Calu3 (cell line): ENCODE data around the gene ARL3. TPM values are rescaled to one million over a fixed set of nuclear protein-coding genes. Genes with fewer than 3 reads are reported as not detected.
"Not testable (repeated sequence)": the region's sequence is repeated elsewhere in the genome, so short reads cannot be mapped to it uniquely, and the experiment has no call there.

Experiments
- BruUV-seq: library from RNA; stranded (reverse); fragments of 400-500 nt; replicated peaks from 2 replicates; lab custom pipeline; 2021; lab: Mats Ljungman, UMichigan
- CTCF ChIA-PET: fragments of 300-600 bp; sonication (Branson Sonifier 250); formaldehyde crosslinking; loops from one replicate; lab custom pipeline; 2022; ENCODE audit warnings: antibody characterized with exemption; lab: Charles Lee
- DNase-seq: peaks from one replicate; pipeline ENCODE4 v3.0.0; 2022
- H3K27ac Mint-ChIP-seq: one replicate; pipeline ENCODE4 v1.8.0; 2022; ENCODE audit warnings: mixed read lengths; ENCODE audit not compliant: unreplicated experiment
- H3K27me3 Mint-ChIP-seq: one replicate; pipeline ENCODE4 v1.8.0; 2022; ENCODE audit warnings: mixed read lengths; ENCODE audit not compliant: unreplicated experiment
- H3K36me3 Mint-ChIP-seq: one replicate; pipeline ENCODE4 v1.8.0; 2022; ENCODE audit warnings: mild to moderate bottlenecking, moderate library complexity, mixed read lengths; ENCODE audit not compliant: insufficient read depth, unreplicated experiment
- H3K4me1 Mint-ChIP-seq: one replicate; pipeline ENCODE4 v1.8.0; 2022; ENCODE audit warnings: mild to moderate bottlenecking, low read depth, mixed read lengths; ENCODE audit not compliant: unreplicated experiment
- H3K4me3 Mint-ChIP-seq: one replicate; pipeline ENCODE4 v1.8.0; 2022; ENCODE audit warnings: mild to moderate bottlenecking, low read depth, moderate library complexity, mixed read lengths; ENCODE audit not compliant: unreplicated experiment
- H3K9me3 Mint-ChIP-seq: one replicate; pipeline ENCODE4 v1.8.0; 2022; ENCODE audit warnings: low read depth, mixed read lengths; ENCODE audit not compliant: unreplicated experiment
- intact Hi-C: fragments of 100-400 bp; cut with micrococcal nuclease; formaldehyde crosslinking; loops from one replicate; pipeline ENCODE4 v1.10.0; 2022; ENCODE audit not compliant: unreplicated experiment
- total RNA-seq: library from RNA; stranded (reverse); gene quantifications from 2 replicates; pipeline ENCODE4 v1.2.3, GENCODE V29; 2022
- TF ChIP-seq, protein P1 (sequence below): fragments of 200-600 bp; IDR thresholded peaks from one replicate; pipeline ENCODE4 v1.8.0; 2022; ENCODE audit warnings: antibody characterized with exemption; ENCODE audit not compliant: unreplicated experiment

ARL3 gene
- total RNA-seq, 1 experiment from 2014 or later, result 5.6 TPM

DNA sequence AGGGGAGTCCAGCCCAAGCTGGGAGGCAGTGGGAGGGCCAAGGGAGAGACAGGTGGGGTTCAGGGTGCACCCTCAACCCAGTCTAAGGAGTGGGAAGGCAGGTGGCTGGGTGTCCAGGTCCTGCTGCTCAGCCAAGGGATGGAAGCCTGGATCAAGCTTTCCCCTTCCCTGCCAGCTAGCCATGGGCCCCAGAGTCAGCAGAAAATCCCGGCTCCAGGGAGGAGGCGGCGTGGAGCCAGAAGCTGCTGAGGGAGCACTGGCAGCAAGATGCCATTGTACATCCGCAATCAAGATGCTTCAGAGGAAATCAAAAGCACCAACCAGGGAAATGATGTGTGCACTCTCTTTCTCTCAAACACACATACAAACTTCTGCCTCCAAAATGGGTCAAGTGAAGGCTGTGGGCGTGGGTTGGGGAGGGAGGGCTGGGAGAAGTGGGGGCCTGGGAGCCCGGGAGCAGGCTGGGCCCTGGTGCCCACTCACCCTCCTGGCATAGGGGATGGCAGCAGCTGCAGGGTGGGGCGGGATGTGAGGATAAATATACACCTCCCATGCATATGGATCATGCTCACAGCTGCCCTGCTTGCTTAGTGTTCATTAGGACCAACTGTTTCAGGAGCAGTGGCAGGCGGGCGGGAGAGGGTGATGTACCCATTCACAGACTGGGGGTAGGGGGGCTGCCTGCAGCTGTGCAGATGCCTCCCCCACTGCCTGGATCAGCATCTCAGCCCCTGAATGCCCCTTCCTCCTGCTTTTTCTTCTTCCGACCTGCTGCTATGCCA, 45.7 kb downstream of the ARL3 start:
- intact Hi-C loops, result no loop called here
- TF ChIP-seq, protein P1, sequence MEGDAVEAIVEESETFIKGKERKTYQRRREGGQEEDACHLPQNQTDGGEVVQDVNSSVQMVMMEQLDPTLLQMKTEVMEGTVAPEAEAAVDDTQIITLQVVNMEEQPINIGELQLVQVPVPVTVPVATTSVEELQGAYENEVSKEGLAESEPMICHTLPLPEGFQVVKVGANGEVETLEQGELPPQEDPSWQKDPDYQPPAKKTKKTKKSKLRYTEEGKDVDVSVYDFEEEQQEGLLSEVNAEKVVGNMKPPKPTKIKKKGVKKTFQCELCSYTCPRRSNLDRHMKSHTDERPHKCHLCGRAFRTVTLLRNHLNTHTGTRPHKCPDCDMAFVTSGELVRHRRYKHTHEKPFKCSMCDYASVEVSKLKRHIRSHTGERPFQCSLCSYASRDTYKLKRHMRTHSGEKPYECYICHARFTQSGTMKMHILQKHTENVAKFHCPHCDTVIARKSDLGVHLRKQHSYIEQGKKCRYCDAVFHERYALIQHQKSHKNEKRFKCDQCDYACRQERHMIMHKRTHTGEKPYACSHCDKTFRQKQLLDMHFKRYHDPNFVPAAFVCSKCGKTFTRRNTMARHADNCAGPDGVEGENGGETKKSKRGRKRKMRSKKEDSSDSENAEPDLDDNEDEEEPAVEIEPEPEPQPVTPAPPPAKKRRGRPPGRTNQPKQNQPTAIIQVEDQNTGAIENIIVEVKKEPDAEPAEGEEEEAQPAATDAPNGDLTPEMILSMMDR, result no peak
- Mint-ChIP-seq H3K4me3 (no peak overlapping the region), H3K27ac (no peak overlapping the region), H3K27me3 (peaks cover 4% of the 10 kb centered on the region), H3K9me3 (no peaks in the 10 kb centered on the region), H3K36me3 (no peaks in the 10 kb centered on the region), H3K4me1 (peaks cover 2% of the 10 kb centered on the region)
- BruUV-seq, result no TSS peak
- no peak for DNase-seq
- CTCF ChIA-PET, result interaction anchor here (0.6 to 1.3 kb wide), 2 partner anchors 10 to 18 kb away, joined by 3 to 4 read pairs; no protein-coding TSS in a partner anchor

DNA sequence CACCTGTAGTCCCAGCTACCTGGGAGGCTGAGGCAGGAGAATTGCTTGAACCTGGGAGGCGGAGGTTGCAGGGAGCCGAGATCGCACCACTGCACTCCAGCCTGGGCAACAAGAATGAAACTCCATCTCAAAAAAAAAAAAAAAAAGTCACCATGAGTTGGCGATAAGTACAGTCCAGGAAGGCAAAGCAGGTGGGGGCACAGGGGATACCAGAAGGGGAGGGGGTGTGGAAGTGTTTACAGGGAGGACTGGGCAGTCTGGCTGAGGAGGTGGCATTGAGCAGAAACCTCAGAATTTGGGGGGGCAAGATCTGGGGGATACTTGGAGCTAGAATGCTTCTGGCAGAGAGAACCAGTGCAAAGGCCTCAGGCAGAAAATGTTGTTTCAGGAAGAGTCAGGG, 46.8 kb downstream of the ARL3 start:
- BruUV-seq, H3K4me3 Mint-ChIP-seq: not testable (repeated sequence)

DNA sequence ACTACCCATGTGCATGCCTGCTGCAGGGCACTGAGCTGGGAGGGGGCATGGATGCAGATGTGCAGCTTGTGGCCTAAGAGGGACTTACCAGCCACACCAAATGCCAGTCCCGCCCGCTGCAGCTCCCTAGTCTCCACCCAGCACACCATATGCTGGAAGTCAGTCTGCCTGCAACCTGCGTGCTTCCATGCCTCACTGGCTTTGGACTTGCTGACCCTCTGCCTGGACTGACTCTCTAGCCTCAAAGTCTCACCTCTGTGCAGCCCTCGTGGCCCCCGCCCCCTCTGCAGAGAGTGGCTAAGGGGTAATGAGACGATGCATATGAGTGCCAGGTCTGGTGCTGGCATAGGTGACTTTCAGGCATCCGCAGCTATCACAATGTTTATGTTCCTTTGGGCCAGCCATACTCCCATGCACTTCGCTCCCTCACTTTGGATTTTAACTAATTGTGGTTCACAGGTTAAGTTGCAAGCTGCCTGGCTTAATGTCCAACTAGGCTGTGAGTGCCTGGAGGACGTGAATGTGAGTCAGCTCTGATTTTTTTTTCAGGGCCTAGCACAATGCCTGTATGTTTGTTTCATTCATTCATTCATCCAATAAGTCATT, 48.2 kb downstream of the ARL3 start:
- no peaks in the 10 kb centered on the region for H3K9me3 Mint-ChIP-seq
- H3K4me3 Mint-ChIP-seq, result no peak overlapping the region
- CTCF ChIA-PET, result no interaction called here
- H3K36me3 Mint-ChIP-seq, result no peaks in the 10 kb centered on the region
- no peaks in the 10 kb centered on the region for H3K27me3 Mint-ChIP-seq
- intact Hi-C loops, result no loop called here
- no TSS peak for BruUV-seq
- TF ChIP-seq, protein P1, result no peak
- no peak for DNase-seq
- no peak overlapping the region for H3K27ac Mint-ChIP-seq
- no peaks in the 10 kb centered on the region for H3K4me1 Mint-ChIP-seq

More for the DNA sequence above, 46.8 kb downstream of the ARL3 start:
- H3K27me3 Mint-ChIP-seq, H3K4me1 Mint-ChIP-seq, H3K9me3 Mint-ChIP-seq, DNase-seq, intact Hi-C loops, H3K36me3 Mint-ChIP-seq, H3K27ac Mint-ChIP-seq: not testable (repeated sequence)
- CTCF ChIA-PET, result interaction anchor here (0.7 kb wide), 1 partner anchor 165 kb away, joined by 3 read pairs; no protein-coding TSS in a partner anchor

DNA sequence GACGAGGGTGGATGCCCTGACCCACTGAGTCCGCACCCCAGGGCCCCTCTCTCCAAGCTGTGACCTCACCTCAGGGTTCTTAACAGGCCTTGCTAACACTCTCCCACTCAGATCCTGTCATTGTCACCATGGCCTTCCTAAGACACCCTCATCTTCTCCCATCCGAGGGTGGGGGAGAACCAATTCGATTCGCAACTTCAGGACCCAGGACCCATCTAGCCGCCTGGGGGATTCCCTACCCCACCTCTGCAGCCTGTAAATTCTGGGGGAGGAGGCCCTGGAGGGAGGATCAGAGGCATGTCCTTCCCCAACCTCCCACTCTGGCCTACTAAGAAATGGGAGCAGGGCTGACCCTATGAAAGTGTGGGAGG, 52.6 kb downstream of the ARL3 start:
- intact Hi-C loops, result no loop called here
- peaks cover 7% of the 10 kb centered on the region for H3K4me1 Mint-ChIP-seq
- H3K36me3 Mint-ChIP-seq, result peaks cover 18% of the 10 kb centered on the region
- CTCF ChIA-PET, result no interaction called here
- no peak for DNase-seq
- no peaks in the 10 kb centered on the region for H3K27me3 Mint-ChIP-seq
- no TSS peak for BruUV-seq
- H3K27ac Mint-ChIP-seq, result no peak overlapping the region
- H3K9me3 Mint-ChIP-seq, result no peaks in the 10 kb centered on the region
- TF ChIP-seq, protein P1, result no peak
- H3K4me3 Mint-ChIP-seq, result no peak overlapping the region
